ENCODE data around the gene CDK5. TPM values are rescaled to one million over a fixed set of nuclear protein-coding genes. Genes with fewer than 3 reads are reported as not detected.
A peak's percentile ranks its signal among the peaks of the same experiment; 100 is the strongest.

The CDK5 gene
- total and polyA plus RNA-seq, 2 of the 13 experiments (the other 11 are each of a cell fraction or from before 2014, with no cell fraction given) = 16.4 to 21.3 TPM

DNA sequence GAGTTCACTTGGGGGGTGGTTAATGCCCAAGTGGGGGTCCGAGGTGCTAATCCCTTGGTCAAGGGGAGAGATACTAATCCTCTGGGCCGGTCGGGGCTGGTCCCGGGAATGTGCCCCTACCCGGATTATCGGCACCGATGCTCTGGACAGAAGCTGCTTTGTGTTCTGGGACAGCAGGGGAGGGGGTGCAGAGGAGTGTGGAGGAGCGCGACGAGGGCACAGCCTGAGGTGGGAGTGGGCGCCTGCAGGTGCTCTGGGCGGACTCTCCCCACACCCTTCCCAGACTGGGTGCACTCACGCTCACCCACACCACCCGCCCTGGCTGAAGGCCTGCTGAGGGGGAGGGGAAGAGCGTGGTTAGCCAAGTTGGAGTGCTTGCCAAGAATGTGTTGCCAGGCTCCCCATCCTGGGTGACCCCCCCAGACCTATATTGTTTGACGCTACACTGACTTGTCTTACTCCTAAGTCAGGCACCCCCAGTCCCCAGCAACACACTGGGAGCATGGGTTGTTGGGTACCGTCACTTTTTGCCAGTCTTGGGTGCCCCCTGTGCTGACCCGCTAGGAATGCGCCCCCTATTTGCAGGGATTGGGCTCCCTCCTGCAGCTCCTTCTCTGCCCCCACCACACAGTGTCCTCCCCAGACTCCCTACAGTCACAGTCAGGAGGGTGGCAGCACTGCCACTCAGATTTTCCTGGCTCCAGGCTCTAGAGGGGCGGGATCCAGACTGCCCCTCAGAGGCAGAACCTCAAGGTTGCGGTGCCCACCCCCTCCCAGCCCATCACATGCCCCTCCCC, 2.9 kb upstream of the CDK5 start (continued):
- TF ChIP-seq, protein P1, sequence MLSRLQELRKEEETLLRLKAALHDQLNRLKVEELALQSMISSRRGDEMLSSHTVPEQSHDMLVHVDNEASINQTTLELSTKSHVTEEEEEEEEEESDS (CRISPR knock-in tag; IDR thresholded peaks at IDR 0.05; ENCODE audit: borderline replicate concordance) = no peak
- TF ChIP-seq HIC2 (CRISPR knock-in tag; IDR thresholded peaks at IDR 0.05; ENCODE audit: low read depth) (no peak), ZNF883 (CRISPR knock-in tag; IDR thresholded peaks at IDR 0.05; ENCODE audit: not compliant biosample characterization) (peak; percentile 15), MAFK (conservative IDR thresholded peaks at IDR 0.05 in 1 of 2, IDR thresholded peaks at IDR 0.05 in 1 of 2; ENCODE audit: low read length in 2 of 2) (no peak), SCMH1 (CRISPR knock-in tag; IDR thresholded peaks at IDR 0.05; ENCODE audit: borderline replicate concordance) (no peak), MED8 (CRISPR knock-in tag; IDR thresholded peaks at IDR 0.05; ENCODE audit: insufficient replicate concordance) (peak; percentile 17), ZNF34 (CRISPR knock-in tag; IDR thresholded peaks at IDR 0.05; ENCODE audit: borderline replicate concordance) (no peak), ATF7 (IDR thresholded peaks at IDR 0.05) (no peak), ATF7 (CRISPR knock-in tag; IDR thresholded peaks at IDR 0.05) (no peak), SNAPC2 (CRISPR knock-in tag; IDR thresholded peaks at IDR 0.05) (no peak), ZNF335 (CRISPR knock-in tag; IDR thresholded peaks at IDR 0.05) (no peak), NBN (conservative IDR thresholded peaks at IDR 0.05) (no peak), ZNF564 (CRISPR knock-in tag; IDR thresholded peaks at IDR 0.05) (no peak), ZNF556 (CRISPR knock-in tag; IDR thresholded peaks at IDR 0.05; ENCODE audit: borderline replicate concordance) (no peak), MTA1 (CRISPR knock-in tag; IDR thresholded peaks at IDR 0.05; ENCODE audit: borderline replicate concordance) (no peak)
- TF ChIP-seq, protein P2, sequence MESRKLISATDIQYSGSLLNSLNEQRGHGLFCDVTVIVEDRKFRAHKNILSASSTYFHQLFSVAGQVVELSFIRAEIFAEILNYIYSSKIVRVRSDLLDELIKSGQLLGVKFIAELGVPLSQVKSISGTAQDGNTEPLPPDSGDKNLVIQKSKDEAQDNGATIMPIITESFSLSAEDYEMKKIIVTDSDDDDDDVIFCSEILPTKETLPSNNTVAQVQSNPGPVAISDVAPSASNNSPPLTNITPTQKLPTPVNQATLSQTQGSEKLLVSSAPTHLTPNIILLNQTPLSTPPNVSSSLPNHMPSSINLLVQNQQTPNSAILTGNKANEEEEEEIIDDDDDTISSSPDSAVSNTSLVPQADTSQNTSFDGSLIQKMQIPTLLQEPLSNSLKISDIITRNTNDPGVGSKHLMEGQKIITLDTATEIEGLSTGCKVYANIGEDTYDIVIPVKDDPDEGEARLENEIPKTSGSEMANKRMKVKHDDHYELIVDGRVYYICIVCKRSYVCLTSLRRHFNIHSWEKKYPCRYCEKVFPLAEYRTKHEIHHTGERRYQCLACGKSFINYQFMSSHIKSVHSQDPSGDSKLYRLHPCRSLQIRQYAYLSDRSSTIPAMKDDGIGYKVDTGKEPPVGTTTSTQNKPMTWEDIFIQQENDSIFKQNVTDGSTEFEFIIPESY (CRISPR knock-in tag; IDR thresholded peaks at IDR 0.05) = no peak
- TF ChIP-seq, protein P3, sequence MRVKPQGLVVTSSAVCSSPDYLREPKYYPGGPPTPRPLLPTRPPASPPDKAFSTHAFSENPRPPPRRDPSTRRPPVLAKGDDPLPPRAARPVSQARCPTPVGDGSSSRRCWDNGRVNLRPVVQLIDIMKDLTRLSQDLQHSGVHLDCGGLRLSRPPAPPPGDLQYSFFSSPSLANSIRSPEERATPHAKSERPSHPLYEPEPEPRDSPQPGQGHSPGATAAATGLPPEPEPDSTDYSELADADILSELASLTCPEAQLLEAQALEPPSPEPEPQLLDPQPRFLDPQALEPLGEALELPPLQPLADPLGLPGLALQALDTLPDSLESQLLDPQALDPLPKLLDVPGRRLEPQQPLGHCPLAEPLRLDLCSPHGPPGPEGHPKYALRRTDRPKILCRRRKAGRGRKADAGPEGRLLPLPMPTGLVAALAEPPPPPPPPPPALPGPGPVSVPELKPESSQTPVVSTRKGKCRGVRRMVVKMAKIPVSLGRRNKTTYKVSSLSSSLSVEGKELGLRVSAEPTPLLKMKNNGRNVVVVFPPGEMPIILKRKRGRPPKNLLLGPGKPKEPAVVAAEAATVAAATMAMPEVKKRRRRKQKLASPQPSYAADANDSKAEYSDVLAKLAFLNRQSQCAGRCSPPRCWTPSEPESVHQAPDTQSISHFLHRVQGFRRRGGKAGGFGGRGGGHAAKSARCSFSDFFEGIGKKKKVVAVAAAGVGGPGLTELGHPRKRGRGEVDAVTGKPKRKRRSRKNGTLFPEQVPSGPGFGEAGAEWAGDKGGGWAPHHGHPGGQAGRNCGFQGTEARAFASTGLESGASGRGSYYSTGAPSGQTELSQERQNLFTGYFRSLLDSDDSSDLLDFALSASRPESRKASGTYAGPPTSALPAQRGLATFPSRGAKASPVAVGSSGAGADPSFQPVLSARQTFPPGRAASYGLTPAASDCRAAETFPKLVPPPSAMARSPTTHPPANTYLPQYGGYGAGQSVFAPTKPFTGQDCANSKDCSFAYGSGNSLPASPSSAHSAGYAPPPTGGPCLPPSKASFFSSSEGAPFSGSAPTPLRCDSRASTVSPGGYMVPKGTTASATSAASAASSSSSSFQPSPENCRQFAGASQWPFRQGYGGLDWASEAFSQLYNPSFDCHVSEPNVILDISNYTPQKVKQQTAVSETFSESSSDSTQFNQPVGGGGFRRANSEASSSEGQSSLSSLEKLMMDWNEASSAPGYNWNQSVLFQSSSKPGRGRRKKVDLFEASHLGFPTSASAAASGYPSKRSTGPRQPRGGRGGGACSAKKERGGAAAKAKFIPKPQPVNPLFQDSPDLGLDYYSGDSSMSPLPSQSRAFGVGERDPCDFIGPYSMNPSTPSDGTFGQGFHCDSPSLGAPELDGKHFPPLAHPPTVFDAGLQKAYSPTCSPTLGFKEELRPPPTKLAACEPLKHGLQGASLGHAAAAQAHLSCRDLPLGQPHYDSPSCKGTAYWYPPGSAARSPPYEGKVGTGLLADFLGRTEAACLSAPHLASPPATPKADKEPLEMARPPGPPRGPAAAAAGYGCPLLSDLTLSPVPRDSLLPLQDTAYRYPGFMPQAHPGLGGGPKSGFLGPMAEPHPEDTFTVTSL (CRISPR knock-in tag; IDR thresholded peaks at IDR 0.05; ENCODE audit: borderline replicate concordance) = no peak

All from HepG2 (cell line).